Tibial nerve (tissue), 4 donors: ENCODE data around the gene EPC2. TPM values are rescaled to one million over a fixed set of nuclear protein-coding genes. Genes with fewer than 3 reads are reported as not detected.

ENCODE experiments used
- DNase-seq, 2 donors: peaks; one replicate each; pipeline ENCODE4 v3.0.0-alpha.2; 2019; ENCODE audit warnings: low spot score in 2 of 2
- H3K27ac ChIP-seq, 4 donors: fragments of 200-600 bp; sonication (generic) in 3 of 4; one replicate each; pipeline ENCODE4 v1.5.1; 2017 to 2019; ENCODE audit warnings: mild to moderate bottlenecking in 1 of 4
- H3K27me3 ChIP-seq, 2 donors: fragments of 200-600 bp; sonication (generic) in 1 of 2; one replicate each; pipeline versions ENCODE4 v1.5.1 to v1.6.0; 2017 to 2019
- H3K36me3 ChIP-seq, 3 donors: fragments of 200-600 bp; sonication (generic); one replicate each; pipeline ENCODE4 v1.5.1; 2018 to 2019
- H3K4me1 ChIP-seq, 4 donors: fragments of 200-600 bp; sonication (generic) in 3 of 4; one replicate each; pipeline ENCODE4 v1.5.1; 2017 to 2019
- H3K4me3 ChIP-seq, 4 donors: fragments of 200-600 bp; sonication (generic) in 3 of 4; one replicate each; pipeline ENCODE4 v1.5.1; 2017 to 2019; ENCODE audit warnings: mild to moderate bottlenecking in 1 of 4, moderate library complexity in 1 of 4
- H3K9me3 ChIP-seq, 4 donors: fragments of 200-600 bp; sonication (generic) in 3 of 4; one replicate each; pipeline ENCODE4 v1.5.1; 2017 to 2019
- EP300 ChIP-seq, 2 donors: sonication (generic); formaldehyde crosslinking; IDR thresholded peaks; one replicate each; pipeline ENCODE4 v1.6.1; 2017; ENCODE audit warnings: antibody characterized with exemption in 2 of 2, mild to moderate bottlenecking in 1 of 2
- POLR2A ChIP-seq, 2 donors: fragments of 450-650 bp; IDR thresholded peaks; one replicate each; pipeline ENCODE4 v1.6.1; 2017; ENCODE audit warnings: antibody characterized with exemption in 2 of 2, mild to moderate bottlenecking in 2 of 2, moderate library complexity in 2 of 2
- WGBS, 2 donors: methylation state at CpG; one replicate each; pipeline ENCODE4 v1.1.5; 2018; 5-methylcytosine and 5-hydroxymethylcytosine counted together
- total RNA-seq, 4 donors: library from RNA; depleted of rRNA; stranded (reverse); fragments of >200 nt; gene quantifications; one replicate each; pipeline ENCODE4 v1.1.0, GENCODE V29; 2016
- TF ChIP-seq, protein P1 (sequence below), 5 experiments: fragments of 200-600 bp in 3 of 5; fragments of 450-650 bp in 2 of 5; sonication (generic) in 3 of 5; IDR thresholded peaks; one replicate each; pipeline ENCODE4 v1.5.1; 2016 to 2019; ENCODE audit warnings: antibody characterized with exemption in 5 of 5, mild to moderate bottlenecking in 3 of 5, moderate library complexity in 2 of 5

The EPC2 gene, protein sequence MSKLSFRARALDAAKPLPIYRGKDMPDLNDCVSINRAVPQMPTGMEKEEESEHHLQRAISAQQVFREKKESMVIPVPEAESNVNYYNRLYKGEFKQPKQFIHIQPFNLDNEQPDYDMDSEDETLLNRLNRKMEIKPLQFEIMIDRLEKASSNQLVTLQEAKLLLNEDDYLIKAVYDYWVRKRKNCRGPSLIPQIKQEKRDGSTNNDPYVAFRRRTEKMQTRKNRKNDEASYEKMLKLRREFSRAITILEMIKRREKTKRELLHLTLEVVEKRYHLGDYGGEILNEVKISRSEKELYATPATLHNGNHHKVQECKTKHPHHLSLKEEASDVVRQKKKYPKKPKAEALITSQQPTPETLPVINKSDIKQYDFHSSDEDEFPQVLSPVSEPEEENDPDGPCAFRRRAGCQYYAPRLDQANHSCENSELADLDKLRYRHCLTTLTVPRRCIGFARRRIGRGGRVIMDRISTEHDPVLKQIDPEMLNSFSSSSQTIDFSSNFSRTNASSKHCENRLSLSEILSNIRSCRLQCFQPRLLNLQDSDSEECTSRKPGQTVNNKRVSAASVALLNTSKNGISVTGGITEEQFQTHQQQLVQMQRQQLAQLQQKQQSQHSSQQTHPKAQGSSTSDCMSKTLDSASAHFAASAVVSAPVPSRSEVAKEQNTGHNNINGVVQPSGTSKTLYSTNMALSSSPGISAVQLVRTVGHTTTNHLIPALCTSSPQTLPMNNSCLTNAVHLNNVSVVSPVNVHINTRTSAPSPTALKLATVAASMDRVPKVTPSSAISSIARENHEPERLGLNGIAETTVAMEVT
- total RNA-seq: 10 to 100 TPM; 23.4 to 26.5 (median 25.3) TPM

DNA sequence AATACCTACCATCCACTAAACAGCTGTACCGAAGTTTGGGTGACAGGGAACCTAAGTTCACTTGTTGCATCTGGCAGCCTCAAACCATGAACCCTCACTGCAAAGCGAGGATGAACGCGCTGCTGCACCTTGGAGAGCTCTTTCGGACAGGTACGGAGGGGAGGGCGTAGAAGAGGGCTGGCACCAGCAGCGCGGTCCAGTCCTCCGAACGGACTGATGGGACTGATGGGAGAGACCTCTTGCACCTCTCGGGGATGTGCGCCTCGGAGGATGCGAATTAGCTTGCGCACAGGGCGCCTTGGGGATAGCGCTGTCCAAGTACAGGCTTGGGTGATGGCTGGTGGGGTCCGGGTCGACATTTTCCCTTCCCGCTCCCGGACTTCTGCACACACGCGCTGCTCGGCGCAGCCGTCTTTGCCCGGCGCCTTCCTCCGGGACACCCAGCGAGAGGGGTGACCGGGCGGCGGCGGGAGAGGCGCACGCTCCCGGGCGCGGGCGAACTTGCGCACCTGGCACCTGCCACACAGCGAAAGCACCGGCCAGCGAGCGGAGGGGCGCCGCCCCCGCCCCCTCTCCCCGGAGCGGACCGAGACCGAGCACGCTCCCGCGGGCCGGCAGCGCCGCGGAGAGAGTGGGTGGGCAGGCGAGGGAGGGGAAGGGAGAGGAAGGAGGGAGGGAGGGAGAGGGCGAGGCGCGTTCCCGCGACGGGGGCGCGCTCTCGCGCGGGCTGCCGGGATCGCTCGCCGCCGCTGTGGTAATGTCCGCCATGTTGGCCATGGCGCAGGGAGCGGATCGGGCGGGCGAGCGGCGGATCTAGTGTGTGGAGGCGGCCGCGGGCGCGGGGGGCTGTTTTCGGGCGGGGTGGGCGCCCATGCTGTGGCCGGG lies at the start of gene EPC2:
EPC2 (plus strand) TSS at position 754 of the 885 bp plus-strand sequence. CDS start 267 bp downstream, outside the sequence.
- peak; percentile 76 for DNase-seq
- WGBS, 2 donors: 0 to 1% methylated on average over 26 to 65 of the region's 94 CpGs
- H3K27ac ChIP-seq: peak within 1 kb of the TSS; percentile 99 to 100 (median 100)

DNA sequence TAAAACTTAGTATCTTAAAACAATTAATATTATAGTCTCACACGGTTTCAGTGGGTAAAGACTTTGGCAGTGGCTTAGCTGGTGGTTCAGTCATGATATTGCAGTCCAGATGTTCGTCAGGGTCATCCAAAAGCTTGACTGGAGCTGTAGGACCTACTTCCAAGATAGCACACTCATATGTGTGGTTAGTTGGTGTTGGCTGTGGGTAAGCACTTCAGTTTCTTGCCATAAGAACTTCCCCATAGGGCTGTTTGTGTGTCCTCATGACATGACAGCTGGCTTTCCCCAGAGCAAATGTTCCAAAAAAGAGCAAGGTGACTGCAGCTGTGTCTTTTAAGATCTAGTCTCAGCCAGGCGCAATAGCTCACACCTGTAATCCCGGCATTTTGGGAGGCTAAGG lies 48.5 kb upstream of the EPC2 start:
- Histone ChIP-seq H3K4me3 (no peak overlapping the region), H3K4me1 (no peaks in the 10 kb centered on the region), H3K27ac (no peak overlapping the region), H3K9me3 (peaks cover 0 to 8% (median 0%) of the 10 kb centered on the region in 4 donors), H3K27me3 (no peaks in the 10 kb centered on the region), H3K36me3 (no peaks in the 10 kb centered on the region)
- WGBS, 2 donors: 83 to 92% methylated on average over 4 of the region's 4 CpGs
- no peak for DNase-seq
- TF ChIP-seq, protein P1, sequence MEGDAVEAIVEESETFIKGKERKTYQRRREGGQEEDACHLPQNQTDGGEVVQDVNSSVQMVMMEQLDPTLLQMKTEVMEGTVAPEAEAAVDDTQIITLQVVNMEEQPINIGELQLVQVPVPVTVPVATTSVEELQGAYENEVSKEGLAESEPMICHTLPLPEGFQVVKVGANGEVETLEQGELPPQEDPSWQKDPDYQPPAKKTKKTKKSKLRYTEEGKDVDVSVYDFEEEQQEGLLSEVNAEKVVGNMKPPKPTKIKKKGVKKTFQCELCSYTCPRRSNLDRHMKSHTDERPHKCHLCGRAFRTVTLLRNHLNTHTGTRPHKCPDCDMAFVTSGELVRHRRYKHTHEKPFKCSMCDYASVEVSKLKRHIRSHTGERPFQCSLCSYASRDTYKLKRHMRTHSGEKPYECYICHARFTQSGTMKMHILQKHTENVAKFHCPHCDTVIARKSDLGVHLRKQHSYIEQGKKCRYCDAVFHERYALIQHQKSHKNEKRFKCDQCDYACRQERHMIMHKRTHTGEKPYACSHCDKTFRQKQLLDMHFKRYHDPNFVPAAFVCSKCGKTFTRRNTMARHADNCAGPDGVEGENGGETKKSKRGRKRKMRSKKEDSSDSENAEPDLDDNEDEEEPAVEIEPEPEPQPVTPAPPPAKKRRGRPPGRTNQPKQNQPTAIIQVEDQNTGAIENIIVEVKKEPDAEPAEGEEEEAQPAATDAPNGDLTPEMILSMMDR (IDR thresholded peaks at IDR 0.05): no peak
- no peak for TF ChIP-seq POLR2A (IDR thresholded peaks at IDR 0.05)
- no peak for TF ChIP-seq EP300 (IDR thresholded peaks at IDR 0.05)

More for the DNA sequence above, at the start of gene EPC2:
- H3K4me1 ChIP-seq: peaks cover 0 to 53% (median 12%) of the 10 kb centered on the region in 4 donors
- no peaks in the 10 kb centered on the region for H3K27me3 ChIP-seq
- H3K9me3 ChIP-seq: no peaks in the 10 kb centered on the region
- H3K4me3 ChIP-seq: peak within 1 kb of the TSS; percentile 52 to 99 (median 80)
- no peaks in the 10 kb centered on the region for H3K36me3 ChIP-seq
- TF ChIP-seq EP300 (IDR thresholded peaks at IDR 0.05) (peak in 1 of 2 donors; percentile 63), POLR2A (IDR thresholded peaks at IDR 0.05) (peak in 1 of 2 donors; percentile 42)
- TF ChIP-seq, protein P1 (IDR thresholded peaks at IDR 0.05): peak in 1 of 5 experiments; percentile 8

DNA sequence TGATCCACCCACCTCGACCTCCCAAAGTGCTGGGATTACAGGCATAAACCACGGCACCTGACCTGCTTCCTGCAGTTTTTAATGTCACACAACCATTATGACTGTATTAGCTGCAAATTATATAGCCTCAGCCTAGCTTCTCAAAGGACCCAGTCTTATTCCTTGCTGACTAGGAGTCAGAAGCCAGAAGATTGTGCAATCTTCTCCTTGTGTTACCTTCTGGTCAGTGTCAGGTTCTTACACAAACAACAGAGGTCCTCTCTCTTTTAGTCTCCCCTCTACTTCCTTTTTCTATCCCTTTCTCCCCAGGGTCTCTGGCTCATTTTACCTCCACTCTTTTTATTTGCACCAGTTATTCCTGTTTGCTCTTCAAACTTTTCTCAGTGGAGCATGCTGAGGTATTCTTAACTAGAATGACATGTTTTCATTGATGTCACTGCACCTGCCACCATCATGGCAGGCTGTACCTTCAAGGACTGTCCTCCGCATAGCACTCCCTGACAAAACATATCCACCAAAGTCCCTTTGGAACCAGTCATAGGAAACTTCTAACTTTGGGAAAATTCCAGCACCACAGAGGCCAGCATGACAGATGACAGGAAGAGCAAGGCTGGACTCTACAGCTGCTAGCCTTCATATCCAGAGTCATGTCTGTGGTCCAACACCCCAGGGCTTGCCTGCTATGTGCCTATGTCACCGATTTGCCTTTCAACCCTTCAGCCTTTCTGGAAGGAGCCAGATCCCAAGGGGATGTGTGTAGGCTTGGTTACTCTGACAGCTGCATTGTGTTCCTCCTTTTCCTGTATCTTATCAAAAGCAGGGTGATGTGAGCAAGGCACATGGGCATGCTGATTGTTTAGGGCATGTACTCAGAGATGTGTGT lies 45.2 kb upstream of the EPC2 start:
- no peaks in the 10 kb centered on the region for H3K27me3 ChIP-seq
- H3K27ac ChIP-seq: no peak overlapping the region
- H3K4me1 ChIP-seq: no peaks in the 10 kb centered on the region
- no peak for DNase-seq
- peaks cover 0 to 20% (median 0%) of the 10 kb centered on the region in 4 donors for H3K9me3 ChIP-seq
- WGBS, 2 donors: 81 to 82% methylated on average over 4 of the region's 4 CpGs
- H3K4me3 ChIP-seq: no peak overlapping the region
- no peak for TF ChIP-seq EP300 (IDR thresholded peaks at IDR 0.05)
- no peak for TF ChIP-seq POLR2A (IDR thresholded peaks at IDR 0.05)
- TF ChIP-seq, protein P1 (IDR thresholded peaks at IDR 0.05): no peak
- no peaks in the 10 kb centered on the region for H3K36me3 ChIP-seq

DNA sequence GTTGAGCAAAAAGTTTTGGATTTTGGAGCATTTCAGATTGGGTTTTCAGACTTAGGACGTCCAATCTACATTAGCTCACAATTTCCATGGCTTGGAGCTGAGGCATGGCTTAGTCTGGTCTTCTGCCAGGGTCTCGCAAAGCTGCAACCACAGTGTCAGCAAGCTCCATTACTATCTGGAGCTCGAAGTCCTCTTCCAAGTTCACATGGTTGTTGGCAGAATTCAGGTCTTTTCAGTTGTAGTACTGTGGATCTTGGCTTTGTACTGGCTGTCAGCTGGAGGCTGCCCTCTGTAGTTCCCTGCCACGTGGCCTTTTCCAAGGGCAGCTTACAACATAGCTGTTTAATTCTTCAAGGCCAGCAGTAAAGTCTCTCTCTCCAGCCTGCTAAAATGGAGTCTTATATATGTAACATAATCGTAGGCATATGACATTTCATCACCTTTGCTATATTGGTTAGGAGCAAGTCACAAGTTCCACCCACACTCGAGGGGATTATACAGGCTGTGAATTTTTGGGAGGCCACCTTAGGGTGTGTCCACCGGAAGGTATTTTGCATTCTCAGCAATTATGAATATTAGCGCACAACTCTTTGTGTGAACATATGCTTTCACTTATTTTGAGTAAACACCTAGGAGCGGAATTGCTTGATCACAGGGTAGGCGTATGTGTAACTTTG lies 41.5 kb upstream of the EPC2 start:
- no peak overlapping the region for H3K27ac ChIP-seq
- DNase-seq: no peak
- TF ChIP-seq EP300 (IDR thresholded peaks at IDR 0.05) (no peak), POLR2A (IDR thresholded peaks at IDR 0.05) (no peak)
- TF ChIP-seq, protein P1 (IDR thresholded peaks at IDR 0.05): no peak
- H3K4me3 ChIP-seq: no peak overlapping the region
- H3K36me3 ChIP-seq: no peaks in the 10 kb centered on the region
- 83 to 87% methylated on average over 10 of the region's 10 CpGs for whole genome bisulfite sequencing, 2 donors
- peaks cover 0 to 20% (median 0%) of the 10 kb centered on the region in 4 donors for H3K9me3 ChIP-seq
- no peaks in the 10 kb centered on the region for H3K27me3 ChIP-seq
- H3K4me1 ChIP-seq: no peaks in the 10 kb centered on the region
